HG02678 (cell line): Measurements from ENCODE around the gene YRDC.

ENCODE experiments used
- ATAC-seq: cut with Tn5 transposase; IDR thresholded peaks from one replicate; pipeline ENCODE4 v1.9.1; 2021; ENCODE audit warnings: mild to moderate bottlenecking, moderate library complexity; ENCODE audit not compliant: unreplicated experiment

YRDC gene

DNA sequence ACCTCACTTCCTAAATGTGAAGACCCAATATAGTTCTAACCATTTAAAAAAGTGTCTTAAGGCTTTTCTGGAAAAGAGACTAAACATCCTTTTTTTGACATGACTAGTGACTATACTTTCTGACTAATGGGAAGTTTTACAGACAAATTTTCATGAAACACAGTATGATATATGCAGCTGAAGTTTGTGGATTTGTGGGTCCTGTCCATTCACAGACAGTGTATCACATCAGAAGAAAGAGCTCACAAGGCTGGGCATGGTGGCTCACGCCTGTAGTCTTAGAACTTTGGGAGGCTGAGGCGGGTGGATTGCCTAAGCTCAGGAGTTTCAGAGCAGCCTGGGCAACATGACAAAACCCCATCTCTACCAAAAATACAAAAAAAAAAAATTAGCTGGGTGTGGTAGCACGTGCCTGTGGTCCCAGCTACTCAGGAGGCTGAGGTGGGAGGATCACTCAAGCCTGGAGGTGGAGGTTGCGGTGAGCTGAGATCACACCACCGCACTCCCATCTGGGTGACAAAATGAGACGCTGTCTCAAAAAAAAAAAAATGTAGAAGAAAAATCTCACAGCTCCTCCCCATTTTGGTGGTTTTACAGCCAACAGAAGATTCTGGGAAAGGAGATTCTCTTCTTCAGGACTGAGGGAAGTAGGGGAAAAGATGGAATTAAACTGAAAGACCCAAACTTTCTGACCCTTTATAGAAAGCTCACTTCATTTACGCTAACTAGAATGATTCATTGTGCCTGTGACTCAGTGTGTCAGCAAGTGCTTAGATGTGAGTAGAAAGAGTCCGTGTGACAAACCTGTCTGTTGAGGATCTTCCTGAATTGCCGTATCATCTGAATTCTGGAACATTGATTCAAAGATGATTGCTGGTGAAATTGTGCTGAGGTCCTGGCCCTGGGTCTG, 15.2 kb upstream of the YRDC start:
- ATAC-seq: no peak

DNA sequence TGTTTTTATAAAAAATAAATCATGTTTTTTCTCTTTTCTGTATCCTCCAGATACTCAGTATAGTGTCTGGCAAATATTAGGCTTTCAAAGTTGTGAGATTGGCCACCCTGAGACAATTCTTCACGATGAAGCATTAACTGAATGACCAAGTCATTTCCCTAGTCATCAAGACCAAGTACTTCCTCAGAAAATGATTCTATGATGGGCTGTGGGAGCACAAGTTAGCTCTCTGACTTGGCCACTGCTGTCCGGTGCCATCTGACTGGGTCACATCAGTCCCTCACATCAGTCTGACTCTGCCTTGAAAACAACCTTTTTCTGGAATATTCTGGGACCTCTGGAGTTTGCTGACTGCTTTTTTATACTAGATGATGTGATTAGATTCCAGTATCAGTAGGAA, 13.5 kb upstream of the YRDC start:
- no peak for ATAC-seq

DNA sequence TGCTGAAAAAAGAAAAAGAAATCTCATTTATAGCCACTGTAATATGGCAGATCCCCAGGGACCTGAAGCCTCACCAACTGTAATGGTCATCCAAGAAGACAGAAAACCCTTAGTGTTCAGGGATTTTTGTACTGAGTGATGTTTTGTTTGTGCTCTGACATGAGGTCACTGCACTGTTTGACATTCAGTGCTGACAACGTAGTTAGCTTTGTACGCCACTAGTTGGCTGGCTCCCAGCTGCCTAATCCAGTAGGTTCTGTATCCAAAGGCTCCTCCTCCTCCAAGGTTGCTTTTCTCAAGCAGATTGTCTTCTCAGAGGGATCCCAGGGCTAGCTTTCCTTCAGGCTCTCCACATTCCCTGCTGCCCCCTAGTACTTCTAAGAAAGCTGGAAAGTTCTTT, 9.5 kb upstream of the YRDC start:
- ATAC-seq: no peak

DNA sequence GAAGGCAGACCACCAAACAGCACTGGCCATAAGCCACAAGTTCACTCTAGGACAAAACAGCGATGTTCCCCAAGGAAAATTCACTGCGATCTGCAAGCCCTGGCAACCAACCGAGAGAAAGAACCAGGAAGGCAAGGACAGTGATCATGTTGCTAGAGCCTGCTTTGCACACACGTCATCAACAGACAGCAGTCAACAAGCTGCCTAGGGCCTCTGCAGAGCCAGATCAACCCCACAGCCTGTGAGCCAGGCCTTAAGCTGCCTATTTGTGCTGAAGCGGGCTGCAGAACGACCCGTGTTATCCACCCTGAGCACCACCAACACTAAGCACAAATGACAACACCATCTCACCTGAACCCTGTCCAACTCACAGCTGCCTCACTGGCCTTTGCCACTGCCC, 6.2 kb upstream of the YRDC start:
- ATAC-seq: no peak

DNA sequence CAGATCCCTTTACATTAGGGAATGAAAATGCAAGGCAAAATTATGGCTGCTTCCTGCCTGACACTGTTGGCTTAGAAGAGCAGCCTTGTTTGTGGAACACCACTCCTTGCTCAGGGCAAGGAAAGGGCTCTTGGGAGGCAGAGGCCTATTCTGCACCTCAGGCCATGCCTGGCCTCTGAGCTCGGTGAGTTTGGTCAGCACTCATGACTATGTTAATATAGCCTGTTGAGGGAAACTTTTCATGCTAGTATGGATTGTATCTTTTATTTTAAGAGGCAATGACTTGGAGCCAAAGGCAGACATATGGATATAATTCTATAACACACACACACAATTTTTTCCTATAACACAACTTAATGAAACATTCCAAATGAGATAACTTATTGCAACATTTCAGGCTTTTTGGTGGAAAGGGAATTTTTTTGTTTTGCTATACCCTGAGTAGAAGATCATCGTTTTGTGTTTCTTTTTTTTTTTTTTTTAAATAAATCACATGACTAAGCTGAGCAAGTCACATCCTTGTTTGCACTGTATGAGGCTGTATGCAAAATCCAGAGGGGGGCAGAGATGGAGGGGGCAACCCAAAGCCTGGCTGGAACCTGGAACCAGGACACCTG, 5.6 kb upstream of the YRDC start:
- no peak for ATAC-seq

DNA sequence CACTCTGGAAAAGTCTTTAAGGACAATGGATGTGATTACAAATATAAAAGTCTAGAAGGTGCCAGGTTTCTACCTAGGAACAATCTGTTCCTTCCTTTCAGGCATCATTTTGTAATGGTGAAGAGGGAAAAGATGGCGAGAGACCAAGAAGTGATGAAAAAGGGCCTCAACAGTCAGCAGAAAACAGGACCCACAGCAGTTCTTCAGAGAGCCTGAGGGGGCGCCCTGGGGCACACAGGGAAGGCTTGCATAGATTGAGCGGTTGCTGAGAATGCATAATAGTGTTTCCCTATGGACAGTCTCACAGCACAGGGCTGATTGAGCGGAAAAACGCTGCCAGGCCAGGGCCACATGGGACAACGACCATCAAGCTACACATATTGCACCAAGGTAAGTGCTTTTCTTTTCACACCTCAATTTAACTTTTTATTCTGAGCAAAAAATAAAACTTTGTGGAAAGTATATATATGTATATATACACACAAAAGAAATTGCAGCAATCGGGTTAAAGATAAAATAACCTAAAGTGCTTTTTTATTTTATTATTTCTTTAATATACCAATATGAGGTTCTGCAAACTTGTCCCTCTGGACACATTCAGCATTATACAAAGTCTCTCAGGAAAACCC, 3.1 kb upstream of the YRDC start:
- ATAC-seq: no peak

DNA sequence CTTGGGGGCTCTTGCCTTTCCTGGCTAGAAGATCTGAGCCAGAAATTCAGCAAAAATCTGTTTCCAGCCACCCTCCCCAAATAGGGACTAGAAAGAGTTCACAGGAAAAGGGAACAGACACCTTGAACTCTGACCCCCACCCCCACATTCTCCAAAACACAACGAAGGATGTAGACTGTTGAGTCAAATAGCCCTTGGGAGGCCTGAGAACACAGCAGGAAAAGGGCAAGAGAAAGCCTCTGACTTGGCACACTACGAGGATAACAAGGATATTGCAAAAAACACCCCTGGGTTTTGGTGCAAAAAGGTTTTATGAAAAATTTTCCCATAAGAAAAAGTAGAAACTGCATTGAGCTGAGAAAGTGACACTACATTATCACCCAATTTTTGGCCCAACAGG, 1.9 kb upstream of the YRDC start:
- ATAC-seq: no peak

DNA sequence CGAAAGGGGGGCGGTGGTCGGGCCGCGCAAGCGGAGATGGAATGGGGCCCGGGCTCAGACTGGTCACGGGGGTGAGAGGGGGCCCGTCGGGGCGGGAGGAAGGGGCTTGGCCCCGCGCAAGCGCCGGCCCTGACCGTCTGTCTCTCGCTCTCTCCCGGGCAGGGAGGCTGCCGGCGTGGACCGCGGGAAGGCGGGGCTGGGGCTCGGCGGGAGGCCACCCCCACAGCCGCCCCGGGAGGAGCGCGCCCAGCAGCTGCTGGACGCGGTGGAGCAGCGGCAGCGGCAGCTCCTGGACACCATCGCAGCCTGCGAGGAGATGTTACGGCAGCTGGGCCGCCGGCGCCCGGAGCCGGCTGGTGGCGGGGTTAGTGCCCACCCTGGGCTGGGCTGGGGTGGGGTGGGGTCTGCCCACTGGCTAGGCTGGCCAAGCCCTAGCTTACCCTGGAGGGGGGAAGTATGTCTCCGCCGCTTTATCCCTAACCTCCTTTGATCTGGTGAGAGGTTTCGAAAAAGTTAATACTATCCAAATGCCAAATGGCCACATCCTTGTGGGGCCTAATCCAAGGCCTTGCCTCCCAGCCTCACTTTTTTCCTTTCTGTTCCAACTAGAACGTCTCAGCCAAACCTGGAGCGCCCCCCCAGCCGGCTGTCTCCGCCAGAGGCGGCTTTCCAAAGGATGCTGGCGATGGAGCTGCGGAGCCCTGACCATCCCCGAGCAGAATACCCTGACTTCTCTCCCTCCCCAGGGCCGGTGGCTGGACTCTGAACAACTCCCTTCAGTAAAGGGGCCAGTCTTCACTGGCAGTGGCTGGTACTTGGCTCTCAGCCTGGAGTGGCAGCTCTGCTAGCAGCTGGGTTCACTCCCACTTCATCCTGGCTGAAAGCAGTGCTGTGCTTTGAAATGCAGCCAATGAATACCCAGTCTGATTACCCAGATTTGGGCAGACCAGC, 636 bp upstream of the YRDC start:
- ATAC-seq: peak; percentile 34

DNA sequence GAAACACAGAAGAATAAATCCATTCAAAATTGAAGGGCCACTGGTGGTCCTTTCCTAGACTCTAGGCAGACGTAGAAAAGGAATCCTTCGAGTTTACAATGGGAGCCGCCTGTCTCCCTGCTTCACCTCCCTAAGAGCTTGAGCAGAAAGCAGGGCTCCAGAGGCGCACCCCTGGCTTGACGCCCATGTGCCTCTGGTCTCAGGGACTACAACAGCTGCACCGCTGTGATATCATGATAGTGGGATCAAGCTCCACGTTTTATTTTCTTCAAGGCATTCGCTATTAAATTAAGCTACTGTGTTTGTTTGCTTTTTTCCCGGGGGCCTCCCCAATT, 821 bp downstream of the YRDC start:
- no peak for ATAC-seq

DNA sequence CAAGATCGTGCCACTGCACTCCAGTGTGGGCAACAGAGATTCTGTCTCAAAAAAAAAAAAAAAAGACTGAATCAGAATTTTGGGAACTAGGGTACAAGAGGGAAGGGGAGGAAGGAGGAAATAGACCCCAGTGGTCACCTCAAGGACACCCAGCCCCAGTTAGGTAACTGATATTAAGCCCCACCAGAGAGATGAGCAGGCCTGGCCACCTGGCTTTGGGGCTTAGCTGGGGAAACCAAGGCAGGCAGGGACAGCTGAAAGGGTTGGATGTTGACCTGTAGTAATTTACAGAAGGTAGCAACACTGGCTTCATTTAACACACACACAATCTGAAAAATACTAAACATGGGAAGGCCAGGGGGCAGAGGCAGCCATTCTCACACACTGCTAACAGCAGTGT, 5.6 kb downstream of the YRDC start:
- no peak for ATAC-seq

DNA sequence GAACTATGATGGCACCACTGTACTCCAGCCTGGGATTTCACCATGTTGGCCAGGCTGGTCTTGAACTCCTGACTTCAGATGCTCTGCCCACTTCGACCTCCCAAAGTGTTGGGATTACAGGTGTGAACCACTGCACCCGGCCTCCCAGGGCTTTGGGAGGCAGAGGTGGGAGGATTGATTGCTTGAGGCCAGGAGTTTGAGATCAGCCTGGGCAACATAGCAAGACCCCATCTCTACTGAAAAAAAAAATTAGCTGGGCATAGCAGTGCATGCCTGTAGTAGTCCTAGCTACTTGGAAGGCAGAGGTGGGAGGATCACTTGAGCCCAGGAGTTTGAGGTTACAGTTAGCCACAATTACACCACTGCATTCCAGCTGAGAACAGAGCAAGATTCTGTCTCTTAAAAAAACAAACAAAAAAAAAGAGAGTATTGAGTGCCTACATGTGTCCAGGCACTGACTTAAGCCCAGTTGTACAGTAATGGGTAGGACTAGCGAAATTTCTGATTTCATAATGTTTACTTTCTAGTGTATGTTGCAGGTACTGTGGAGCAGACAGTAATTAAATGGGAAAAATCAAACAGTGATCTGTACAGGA, 10.2 kb downstream of the YRDC start:
- ATAC-seq: no peak

DNA sequence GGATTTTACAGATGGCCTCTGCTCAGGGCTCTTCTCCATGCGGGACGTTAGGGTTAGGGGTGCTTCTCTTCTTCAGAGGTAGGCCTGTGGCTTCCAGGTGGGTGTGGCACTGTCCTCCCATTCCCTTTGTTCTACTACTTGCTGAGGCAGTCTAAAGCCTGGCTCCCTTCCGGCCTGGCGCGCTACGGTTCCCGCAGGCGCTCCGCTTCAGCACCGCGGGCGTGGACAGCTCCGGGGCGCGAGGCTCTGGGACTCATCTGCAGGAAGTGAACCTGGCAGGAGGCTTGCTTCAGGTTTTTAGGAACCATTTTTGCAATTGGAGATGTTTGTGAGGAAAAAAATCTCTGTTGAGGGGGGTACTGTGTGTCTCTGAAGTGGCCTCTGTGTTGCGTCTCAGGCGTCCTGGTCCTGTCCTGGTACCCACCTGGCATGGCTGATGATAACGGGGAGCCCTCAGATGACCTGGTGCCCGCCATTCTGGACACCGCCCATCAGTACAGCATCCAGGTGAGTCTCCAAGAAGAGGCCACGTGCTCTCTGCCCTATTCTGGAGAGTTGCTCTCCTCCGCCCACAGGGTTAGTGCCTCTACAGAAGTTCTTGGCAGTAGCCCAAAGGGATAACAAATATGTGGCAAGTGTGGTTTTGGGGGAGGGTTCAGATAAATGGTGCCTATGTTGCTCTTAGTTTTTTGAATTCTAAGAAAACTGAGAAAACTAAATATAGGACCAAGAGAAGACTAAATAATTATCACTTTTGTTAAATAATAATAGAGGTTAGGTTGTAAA, 12.5 kb downstream of the YRDC start:
- no peak for ATAC-seq

DNA sequence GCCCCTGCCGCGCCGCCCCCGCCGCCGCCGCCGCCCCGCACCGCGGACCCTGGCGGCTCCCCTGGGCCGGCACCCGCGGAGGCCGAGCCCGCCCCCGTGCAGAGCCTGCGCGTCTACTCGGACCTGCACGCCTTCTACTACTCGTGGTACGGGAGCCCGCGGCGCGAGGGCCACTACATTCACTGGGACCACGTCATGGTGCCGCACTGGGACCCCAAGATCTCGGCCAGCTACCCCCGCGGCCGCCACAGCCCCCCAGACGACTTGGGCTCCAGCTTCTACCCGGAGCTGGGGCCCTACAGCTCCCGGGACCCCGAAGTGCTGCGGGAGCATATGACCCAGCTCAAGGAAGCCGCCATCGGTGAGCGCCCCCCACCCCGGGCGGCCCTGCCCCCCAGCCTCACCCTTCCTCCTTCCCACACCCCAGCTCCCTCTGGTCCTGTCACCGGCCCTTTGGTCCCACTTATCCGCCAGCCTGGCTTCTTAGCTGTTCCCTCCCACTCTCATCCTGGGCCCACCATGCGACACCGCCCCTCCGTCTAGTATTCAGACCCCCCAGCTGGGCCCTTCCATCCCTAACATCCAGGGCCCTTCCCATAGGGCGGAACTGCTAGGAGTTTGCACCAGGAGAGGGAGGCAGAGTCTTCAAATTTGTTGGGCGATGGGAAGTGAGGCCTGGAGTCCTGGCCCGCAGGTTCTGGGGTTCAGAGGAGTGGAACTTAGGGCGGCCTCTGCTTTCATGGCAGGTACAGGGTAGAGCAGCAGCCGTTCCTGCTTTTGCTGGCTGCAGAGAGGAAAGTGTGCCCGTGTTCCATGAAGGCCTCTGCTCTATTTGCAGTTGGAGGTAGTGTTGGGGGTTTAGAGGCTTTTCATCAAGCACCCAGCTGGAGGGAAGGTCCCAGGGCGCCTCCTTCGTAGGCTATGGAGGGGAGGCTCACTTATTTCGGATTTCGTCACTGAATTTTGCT, 13.4 kb downstream of the YRDC start:
- peak; percentile 22 for ATAC-seq

DNA sequence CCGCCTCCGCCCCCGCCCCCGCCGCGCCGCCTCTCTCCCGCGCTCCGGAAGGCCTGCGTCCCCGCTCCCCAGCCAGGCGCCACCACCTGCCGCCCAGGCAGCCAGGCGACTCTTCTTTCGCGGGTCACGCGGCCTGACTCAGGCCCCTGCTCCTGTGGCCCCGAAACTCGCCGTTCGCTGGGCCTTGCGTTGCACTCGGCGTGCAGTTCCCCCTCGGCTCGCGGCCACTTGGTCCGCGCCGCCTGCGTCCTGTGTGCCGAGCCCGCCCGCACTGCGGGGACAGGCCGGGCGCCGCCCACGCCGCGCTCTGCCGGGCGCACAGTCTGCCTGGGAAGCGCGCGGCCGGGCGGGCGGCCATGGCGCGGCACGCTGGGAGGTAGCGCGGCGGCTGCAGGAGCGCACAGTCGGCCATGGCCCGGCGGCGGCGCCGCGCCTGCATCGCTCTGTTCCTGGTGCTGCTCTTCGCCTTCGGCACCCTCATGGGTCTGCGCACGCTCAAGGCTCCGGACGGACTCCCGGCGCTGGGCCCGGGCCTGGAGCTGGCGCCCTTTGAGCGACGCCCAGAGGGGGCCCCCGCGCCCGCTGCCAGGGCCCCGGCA, 14.1 kb downstream of the YRDC start, which contains the start of gene MANEAL:
Gene MANEAL (plus strand): TSS at position 75 of the 599 bp plus-strand sequence. CDS start 336 bp downstream, at position 411.
- ATAC-seq: peak; percentile 61

DNA sequence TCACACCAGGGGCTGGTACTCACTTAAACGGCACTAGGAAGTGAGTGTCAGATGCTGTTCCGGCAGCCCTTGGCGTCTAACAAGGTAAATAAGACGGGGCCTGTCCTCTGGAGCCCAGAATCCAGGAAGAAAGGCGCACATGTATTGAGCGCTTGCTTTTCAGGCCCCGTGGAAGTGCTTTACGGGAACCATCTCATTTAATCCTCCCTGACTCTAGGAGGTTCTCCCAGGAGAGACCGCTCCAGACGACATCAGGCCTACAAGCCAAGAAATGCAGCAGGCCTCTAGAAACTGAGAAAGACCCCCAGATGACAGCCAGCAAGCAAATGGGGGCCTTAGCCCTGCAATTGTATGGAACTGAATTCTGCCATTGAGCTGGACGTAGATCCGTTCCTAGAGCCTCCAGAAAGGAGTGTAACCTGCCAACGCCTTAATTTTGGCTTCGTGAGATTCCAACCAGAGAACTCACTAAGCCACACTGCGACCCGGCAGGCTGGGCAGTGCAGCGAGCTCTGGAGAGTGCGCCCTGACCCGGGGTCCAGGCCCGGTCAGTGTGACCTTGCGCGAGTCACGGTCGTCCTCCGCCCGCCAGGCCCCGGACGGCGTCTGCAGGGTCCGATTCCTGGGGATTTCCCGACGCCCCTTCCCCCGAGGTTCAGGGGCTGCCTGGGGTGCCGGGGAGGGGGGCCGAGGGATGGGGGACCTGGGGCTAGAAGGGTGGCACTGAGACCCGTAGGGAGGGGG, 14.9 kb downstream of the YRDC start:
- no peak for ATAC-seq

DNA sequence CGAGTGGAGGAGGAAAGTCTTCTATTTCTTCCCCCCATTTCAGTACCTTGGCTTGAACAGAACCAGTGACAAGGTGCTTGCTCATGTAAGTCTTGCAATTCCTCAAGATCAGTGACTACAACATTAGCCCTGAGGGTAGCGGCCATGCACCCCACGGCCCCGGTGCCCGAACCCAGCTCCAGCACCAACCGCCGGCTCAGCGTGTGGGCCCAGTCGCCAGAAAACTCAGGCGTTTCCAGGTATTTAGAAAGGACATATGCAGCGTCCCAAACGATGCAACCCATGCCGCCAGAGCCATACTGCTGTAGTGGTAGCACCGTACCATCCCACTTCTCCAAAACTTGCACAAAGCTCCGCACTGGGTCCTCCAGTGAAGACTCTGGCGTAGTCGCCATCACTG, 25.5 kb downstream of the YRDC start:
- ATAC-seq: no peak

DNA sequence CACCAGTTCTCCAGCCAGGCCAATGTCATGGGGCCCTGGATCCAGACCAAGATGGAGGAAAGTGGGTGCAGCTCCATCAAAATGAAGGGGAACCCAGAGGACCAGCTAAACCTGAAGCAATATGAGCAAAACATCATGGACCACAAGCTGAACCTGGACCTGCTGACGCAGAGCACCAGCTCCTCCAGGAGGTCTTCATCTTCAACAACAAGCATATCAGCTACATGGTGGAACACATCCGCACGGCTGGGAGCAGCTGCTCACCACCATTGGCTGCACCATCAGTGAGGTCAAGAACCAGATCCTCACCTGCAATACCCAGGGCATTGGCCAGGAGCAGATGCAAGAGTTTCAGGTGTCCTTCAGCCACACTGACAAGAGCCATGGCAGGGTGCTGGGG, 29.4 kb downstream of the YRDC start:
- ATAC-seq: no peak
